ENCODE measurements around the gene PTH.

DNA sequence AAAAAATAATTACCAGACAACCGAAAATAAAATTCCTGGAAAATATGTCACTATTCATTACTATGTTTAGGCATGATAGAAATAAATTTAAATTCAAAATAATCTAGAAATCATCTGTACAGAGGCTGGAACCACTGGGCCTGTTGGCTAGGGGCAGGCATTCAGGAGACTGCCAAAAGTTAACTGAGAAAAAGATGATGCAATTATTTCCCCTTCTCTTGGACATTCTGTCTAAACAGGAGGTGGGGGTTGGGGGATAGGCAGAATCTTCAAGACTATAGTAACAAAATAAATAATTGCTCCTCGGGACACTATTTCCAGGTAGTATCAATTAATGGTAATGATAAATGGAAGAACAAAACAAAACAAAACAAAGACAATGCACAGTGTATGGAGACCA, 46.9 kb downstream of the PTH start:
- TF ChIP-seq CTCF (IDR thresholded peaks at IDR 0.05; ENCODE audit: poor library complexity) (no peak), EZH2phosphoT487 (IDR thresholded peaks at IDR 0.05; ENCODE audit: low read depth, severe bottlenecking, unreplicated experiment) (no peak), EZH2 (IDR thresholded peaks at IDR 0.05; ENCODE audit: borderline replicate concordance) (no peak)

All from hepatocyte (in vitro differentiated cells).